GM12801 (cell line): ENCODE measurements around the gene TNFRSF18.

Experiments used
- TF ChIP-seq, protein P1 (sequence below): IDR thresholded peaks from one replicate; pipeline ENCODE4 v1.5.1; 2011; ENCODE audit warnings: control low read depth; ENCODE audit not compliant: insufficient read length; ENCODE audit errors: extremely low read depth

TNFRSF18 gene

DNA sequence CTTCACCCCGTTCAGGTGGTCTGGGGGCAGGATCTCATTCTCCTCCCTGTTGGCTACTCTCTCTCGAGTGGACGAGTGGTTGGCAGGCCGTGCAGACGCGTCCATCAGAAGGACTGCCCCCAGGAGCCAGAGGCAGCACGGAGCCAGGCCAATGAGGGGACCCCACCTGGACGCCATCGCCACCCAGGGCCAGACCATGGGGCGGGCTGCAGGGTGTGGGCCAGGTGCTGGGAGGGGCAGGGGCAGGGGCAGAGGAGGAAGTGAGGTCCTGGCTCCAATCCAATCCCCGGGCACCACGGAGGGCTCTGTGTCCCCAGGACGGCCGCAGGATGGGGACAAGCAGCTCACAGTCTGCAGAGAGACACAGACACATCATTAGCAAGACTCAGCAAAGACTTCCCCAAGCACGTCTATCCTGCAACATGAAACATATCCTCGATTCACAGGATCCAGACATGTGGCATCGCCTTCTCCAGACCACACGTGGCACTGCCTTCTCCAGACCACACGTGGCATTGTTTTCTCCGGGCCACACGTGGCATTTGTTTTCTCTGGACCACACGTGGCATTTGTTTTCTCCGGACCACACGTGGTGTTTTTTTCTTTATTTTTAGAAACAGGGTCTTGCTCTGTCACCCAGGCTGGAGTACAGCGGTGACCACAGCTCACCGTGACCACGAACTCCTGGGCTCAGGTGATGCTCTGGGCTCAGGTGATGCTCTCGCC, 22.4 kb upstream of the TNFRSF18 start:
- TF ChIP-seq, protein P1, sequence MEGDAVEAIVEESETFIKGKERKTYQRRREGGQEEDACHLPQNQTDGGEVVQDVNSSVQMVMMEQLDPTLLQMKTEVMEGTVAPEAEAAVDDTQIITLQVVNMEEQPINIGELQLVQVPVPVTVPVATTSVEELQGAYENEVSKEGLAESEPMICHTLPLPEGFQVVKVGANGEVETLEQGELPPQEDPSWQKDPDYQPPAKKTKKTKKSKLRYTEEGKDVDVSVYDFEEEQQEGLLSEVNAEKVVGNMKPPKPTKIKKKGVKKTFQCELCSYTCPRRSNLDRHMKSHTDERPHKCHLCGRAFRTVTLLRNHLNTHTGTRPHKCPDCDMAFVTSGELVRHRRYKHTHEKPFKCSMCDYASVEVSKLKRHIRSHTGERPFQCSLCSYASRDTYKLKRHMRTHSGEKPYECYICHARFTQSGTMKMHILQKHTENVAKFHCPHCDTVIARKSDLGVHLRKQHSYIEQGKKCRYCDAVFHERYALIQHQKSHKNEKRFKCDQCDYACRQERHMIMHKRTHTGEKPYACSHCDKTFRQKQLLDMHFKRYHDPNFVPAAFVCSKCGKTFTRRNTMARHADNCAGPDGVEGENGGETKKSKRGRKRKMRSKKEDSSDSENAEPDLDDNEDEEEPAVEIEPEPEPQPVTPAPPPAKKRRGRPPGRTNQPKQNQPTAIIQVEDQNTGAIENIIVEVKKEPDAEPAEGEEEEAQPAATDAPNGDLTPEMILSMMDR: no peak

DNA sequence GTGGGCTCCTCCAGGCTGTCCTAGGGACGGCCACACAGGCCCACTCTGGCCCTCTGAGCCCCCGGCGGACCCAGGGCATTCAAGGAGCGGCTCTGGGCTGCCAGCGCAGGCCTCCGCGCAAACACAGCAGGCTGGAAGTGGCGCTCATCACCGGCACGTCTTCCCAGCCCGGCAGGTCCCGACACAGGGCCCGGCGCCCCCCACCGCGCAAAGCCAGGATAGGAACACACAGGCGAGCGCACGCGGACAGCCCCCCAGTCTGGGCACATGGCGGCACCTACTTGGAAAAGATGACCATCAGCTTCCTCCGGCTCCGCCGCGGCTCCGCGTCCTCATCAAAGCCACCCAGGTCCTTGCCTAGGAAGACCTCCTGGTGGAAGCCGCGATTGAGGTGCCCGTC, 21.8 kb upstream of the TNFRSF18 start:
- TF ChIP-seq, protein P1: no peak

DNA sequence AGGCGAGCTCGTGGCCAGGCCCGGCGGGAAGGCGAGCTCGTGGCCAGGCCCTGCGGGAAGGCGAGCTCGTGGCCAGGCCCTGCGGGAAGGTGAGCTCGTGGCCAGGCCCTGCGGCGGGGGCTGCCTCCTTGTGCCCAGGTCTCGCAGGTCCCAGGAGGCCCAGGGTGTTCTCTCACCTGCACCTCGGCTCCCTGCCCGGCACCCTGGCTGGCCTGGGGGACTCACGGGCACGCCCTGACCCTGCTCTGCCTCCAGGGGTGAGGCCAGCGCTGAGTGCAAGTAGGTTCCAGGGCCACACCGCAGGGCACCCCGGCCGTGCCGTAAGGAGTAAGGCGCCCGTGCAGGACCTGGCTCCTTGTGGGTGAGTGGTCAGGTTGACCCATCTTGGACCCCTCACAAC, 21.0 kb upstream of the TNFRSF18 start:
- TF ChIP-seq, protein P1: no peak

DNA sequence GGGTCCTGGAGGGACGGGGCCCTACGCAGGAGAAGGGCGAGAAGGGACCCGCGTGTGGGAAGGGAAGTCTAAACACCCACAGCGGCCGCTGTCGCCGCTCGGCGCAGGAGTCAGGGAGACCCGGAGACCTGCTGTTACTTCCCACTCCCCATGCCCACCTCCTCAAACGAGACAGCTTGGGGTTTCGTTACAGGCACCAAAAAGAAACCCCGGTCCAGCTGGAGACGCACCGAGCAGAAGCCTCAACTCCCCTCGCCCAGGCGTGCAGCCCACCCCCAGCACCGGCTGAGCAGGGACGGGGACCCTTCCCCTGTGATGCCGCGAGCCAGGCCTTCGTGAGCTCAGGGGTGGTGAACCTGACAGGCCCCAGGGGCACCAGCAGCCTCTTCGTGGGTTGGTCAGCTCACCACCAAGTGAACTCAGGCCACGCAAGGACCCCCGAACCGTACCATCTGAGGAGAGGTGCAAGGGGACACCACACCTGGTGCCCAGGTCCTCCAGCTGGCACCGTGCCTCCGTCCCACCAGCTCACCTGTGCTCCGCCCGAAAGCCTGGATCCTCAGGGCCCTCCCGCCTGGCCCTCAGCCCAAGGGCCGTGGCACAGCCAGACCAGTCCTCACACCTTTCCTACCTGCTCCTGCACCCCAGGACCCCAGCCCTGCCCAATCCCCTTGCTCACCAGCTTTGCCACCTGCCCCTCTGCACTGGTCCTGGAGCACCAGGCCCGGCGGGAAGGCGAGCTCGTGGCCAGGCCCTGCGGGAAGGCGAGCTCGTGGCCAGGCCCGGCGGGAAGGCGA, 20.4 kb upstream of the TNFRSF18 start:
- TF ChIP-seq, protein P1: no peak

DNA sequence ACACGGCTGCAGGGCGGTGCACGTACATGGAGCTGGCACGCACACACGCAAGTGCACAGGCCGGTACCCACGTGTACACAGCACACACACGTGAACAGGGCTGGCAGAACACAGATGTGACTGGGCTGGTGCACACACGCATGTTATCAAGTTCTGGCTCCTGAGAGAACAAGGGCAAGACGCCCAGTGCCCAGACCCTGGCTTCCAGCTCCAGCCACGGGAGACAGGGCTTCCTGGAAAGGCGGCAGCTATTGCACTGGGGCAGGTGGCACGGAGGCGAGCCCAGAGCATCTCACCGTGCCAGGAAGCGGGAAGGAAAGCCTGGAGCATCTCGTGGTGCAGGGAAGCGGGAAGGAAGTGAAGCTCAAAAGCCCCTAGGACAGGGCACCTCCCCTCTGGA, 19.5 kb upstream of the TNFRSF18 start:
- TF ChIP-seq, protein P1: no peak

DNA sequence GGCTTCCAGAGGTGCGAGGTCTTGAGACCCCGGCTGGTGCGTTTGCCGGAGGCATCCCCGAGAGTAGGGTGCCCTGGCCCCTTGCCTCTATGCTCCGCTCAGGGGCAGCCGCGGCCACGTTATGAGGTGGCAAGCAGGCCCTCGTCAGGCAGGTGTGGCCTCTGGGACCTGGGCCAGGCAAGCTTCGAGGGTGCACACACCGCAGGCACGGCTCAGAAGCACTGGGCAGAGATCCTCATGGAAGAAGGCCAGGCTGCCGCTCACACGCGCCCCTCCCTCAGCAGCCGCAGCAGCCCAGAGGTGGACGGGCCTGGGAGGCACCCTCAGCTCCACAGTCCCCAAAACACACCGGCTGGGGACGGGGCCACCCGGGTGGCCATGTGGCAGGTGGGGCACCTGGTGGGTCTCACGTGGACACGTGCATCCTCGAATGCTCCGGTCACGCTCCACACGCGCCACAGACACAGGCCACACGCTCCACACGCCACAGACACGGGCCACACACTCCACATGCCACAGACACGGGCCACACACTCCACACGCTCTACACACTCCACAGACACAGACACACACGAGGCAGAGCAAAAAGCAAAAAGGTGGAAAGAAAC, 18.9 kb upstream of the TNFRSF18 start:
- TF ChIP-seq, protein P1: no peak

DNA sequence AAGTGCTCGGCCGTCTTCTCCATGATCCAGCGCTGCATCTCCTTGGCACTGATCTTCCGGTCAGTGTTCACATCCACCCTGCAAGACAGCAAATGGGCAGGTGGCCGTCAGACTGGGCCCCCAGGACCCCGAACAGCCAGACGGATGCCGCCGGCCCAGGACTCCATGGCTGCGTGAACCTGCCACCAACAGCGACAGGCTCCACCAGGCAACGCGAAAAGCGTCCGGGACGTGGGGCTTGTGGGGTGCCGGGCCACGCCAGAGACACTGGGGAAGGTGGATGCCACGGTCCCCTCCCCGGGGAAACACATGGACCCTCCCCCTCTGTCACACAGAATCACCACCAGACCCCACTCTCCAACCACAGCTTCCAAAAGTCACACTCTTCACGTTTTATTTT, 17.5 kb upstream of the TNFRSF18 start:
- TF ChIP-seq, protein P1: no peak
